ENCODE measurements around the gene TAMALIN.

DNA sequence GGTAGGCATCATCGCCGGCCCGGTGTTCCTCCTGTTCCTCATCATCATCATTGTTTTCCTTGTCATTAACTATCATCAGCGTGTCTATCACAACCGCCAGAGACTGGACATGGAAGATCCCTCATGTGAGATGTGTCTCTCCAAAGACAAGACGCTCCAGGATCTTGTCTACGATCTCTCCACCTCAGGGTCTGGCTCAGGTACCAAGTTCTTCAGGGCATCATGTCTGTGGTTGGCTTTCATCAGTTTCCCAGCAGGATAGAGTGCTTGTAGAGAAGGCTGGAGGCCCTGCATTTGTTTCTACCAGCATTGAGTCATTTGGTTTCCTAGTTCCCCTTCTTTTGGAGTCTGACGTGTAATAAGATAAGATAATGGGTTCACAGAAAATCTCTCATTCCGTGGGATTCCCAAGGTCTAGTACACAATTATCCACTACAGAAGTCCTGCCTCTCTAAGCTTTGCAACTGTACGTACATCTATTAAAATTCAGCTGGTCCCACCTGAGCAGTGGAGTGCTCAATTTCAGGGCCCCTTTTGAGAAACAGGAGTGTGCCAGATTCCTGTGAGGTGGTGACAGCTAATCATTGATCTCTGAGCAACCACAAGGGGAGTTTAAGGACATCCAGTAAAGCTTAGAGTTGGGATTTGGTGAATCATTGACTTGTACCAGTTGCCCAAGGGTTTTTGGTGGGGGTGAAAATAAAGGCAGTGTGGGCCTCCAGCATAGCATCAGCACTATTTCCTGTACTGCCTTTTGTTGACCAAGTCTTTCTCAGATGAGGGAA lies 30.2 kb upstream of the TAMALIN start:
- TF ChIP-seq ZNF462 (CRISPR knock-in tag; IDR thresholded peaks at IDR 0.05) (no peak), EZH2phosphoT487 (IDR thresholded peaks at IDR 0.05; ENCODE audit: unreplicated experiment) (no peak), REST (IDR thresholded peaks at IDR 0.05; ENCODE audit: unreplicated experiment) (no peak), EZH2 (IDR thresholded peaks at IDR 0.05; ENCODE audit: low read depth, unreplicated experiment) (no peak), ZNF114 (CRISPR knock-in tag; IDR thresholded peaks at IDR 0.05) (no peak)
- TF ChIP-seq, protein P1, sequence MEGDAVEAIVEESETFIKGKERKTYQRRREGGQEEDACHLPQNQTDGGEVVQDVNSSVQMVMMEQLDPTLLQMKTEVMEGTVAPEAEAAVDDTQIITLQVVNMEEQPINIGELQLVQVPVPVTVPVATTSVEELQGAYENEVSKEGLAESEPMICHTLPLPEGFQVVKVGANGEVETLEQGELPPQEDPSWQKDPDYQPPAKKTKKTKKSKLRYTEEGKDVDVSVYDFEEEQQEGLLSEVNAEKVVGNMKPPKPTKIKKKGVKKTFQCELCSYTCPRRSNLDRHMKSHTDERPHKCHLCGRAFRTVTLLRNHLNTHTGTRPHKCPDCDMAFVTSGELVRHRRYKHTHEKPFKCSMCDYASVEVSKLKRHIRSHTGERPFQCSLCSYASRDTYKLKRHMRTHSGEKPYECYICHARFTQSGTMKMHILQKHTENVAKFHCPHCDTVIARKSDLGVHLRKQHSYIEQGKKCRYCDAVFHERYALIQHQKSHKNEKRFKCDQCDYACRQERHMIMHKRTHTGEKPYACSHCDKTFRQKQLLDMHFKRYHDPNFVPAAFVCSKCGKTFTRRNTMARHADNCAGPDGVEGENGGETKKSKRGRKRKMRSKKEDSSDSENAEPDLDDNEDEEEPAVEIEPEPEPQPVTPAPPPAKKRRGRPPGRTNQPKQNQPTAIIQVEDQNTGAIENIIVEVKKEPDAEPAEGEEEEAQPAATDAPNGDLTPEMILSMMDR (conservative IDR thresholded peaks at IDR 0.05; ENCODE audit: low read depth in 2 of 2), result no peak
